PC-9 (cell line): ENCODE data around the gene TDRD9. TPM values are rescaled to one million over a fixed set of nuclear protein-coding genes. Genes with fewer than 3 reads are reported as not detected.

Experiments used
- BruUV-seq: library from RNA; stranded (reverse); fragments of 400-500 nt; replicated peaks from 2 replicates; lab custom pipeline; 2021; lab: Mats Ljungman, UMichigan
- CTCF ChIA-PET: fragments of 300-600 bp; sonication (Branson Sonifier 250); formaldehyde crosslinking; loops from one replicate; lab custom pipeline; 2022; ENCODE audit warnings: antibody characterized with exemption; lab: Charles Lee
- POLR2A ChIA-PET: fragments of 300-600 bp; sonication (Branson Sonifier 250); formaldehyde crosslinking; loops from one replicate; lab custom pipeline; 2022; ENCODE audit warnings: antibody characterized with exemption; ENCODE audit not compliant: unreplicated experiment; lab: Charles Lee
- DNase-seq, 2 experiments: peaks; one replicate each; pipeline versions ENCODE4 v3.0.0 to v3.0.0-alpha.2; 2015 to 2022; ENCODE audit warnings: mixed read lengths in 1 of 2
- H2AFZ ChIP-seq: fragments of 200-600 bp; sonication (generic); 2 replicates; pipeline ENCODE4 v1.8.1; 2017; ENCODE audit warnings: antibody characterized with exemption
- H3F3A ChIP-seq: fragments of 200-600 bp; sonication (generic); 2 replicates; pipeline ENCODE4 v1.8.1; 2017; ENCODE audit warnings: antibody characterized with exemption, mild to moderate bottlenecking, low read depth; ENCODE audit not compliant: insufficient read depth
- H3K27ac ChIP-seq: fragments of 200-600 bp; sonication (generic); 2 replicates; pipeline ENCODE4 v1.6.1; 2016; ENCODE audit warnings: mixed run types
- H3K27me3 ChIP-seq: fragments of 200-600 bp; sonication (generic); 2 replicates; pipeline ENCODE4 v1.6.1; 2016; ENCODE audit warnings: low read depth, mixed run types; ENCODE audit not compliant: insufficient read depth
- H3K36me3 ChIP-seq: fragments of 200-600 bp; sonication (generic); 2 replicates; pipeline ENCODE4 v1.6.1; 2016; ENCODE audit warnings: low read depth, mixed run types
- H3K4me1 ChIP-seq: fragments of 200-600 bp; sonication (generic); replicated peaks from 2 replicates; pipeline ENCODE4 v1.6.1; 2016; ENCODE audit warnings: mixed run types; ENCODE audit not compliant: insufficient read depth
- H3K4me2 ChIP-seq: fragments of 200-600 bp; sonication (generic); 2 replicates; pipeline ENCODE4 v1.6.1; 2017; ENCODE audit warnings: mixed run types
- H3K4me3 ChIP-seq: fragments of 200-600 bp; sonication (generic); 2 replicates; pipeline ENCODE4 v1.6.1; 2016; ENCODE audit warnings: mixed run types
- H3K79me2 ChIP-seq: fragments of 200-600 bp; sonication (generic); 2 replicates; pipeline ENCODE4 v1.6.1; 2017; ENCODE audit warnings: low read depth, mixed run types
- H3K9me2 ChIP-seq: fragments of 200-600 bp; sonication (generic); 2 replicates; pipeline ENCODE4 v1.8.1; 2017; ENCODE audit warnings: mild to moderate bottlenecking; ENCODE audit not compliant: insufficient read depth
- H3K9me3 ChIP-seq: fragments of 200-600 bp; sonication (generic); 2 replicates; pipeline ENCODE4 v1.8.1; 2016; ENCODE audit warnings: low read depth; ENCODE audit not compliant: insufficient read depth
- H4K20me1 ChIP-seq: fragments of 200-600 bp; sonication (generic); 2 replicates; pipeline ENCODE4 v1.8.1; 2017; ENCODE audit not compliant: insufficient read depth
- CTCF ChIP-seq: fragments of 200-600 bp; sonication (generic); conservative IDR thresholded peaks from 2 replicates; pipeline ENCODE4 v1.6.1; 2017; ENCODE audit warnings: mixed run types, antibody characterized with exemption, mild to moderate bottlenecking, moderate library complexity
- EZH2 ChIP-seq: fragments of 200-600 bp; sonication (generic); IDR thresholded peaks from 2 replicates; pipeline ENCODE4 v1.8.0; 2017; ENCODE audit warnings: antibody characterized with exemption, low read depth
- intact Hi-C: fragments of 100-400 bp; cut with micrococcal nuclease; formaldehyde crosslinking; loops from one replicate; pipeline ENCODE4 v1.10.0; 2022; ENCODE audit not compliant: unreplicated experiment
- total RNA-seq: library from RNA; stranded (reverse); gene quantifications from 2 replicates; pipeline ENCODE4 v1.2.3, GENCODE V29; 2021

TDRD9 gene
- total RNA-seq, 1 experiment from 2014 or later, result 0.15 TPM

- no peak overlapping the region for H2AFZ ChIP-seq
- no peak overlapping the region for H3K27ac ChIP-seq
- TF ChIP-seq CTCF (no peak), EZH2 (no peak)
- H3F3A ChIP-seq, result no peaks in the 10 kb centered on the region
- H4K20me1 ChIP-seq, result no peaks in the 10 kb centered on the region
- CTCF ChIA-PET, result no interaction called here
- peaks cover 44% of the 10 kb centered on the region for H3K27me3 ChIP-seq
- POLR2A ChIA-PET, result no interaction called here
- H3K36me3 ChIP-seq, result no peaks in the 10 kb centered on the region
- H3K4me1 ChIP-seq, result no peaks in the 10 kb centered on the region
- H3K4me2 ChIP-seq, result no peak overlapping the region
- BruUV-seq, result no TSS peak
- intact Hi-C loops, result no loop called here
- H3K4me3 ChIP-seq, result no peak overlapping the region
- H3K9me2 ChIP-seq, result no peaks in the 10 kb centered on the region
- DNase-seq, result no peak
- no peaks in the 10 kb centered on the region for H3K79me2 ChIP-seq
- H3K9me3 ChIP-seq, result no peaks in the 10 kb centered on the region
Observed at GRCh38 chr14:104062281-104062680, 134.0 kb downstream of the TDRD9 start.

GRCh38 chr14:104064003-104064402 is 135.7 kb downstream of the TDRD9 start:
- ChIA-PET POLR2A (no interaction called here), CTCF (no interaction called here)
- Histone ChIP-seq H3K36me3 (no peaks in the 10 kb centered on the region), H3F3A (no peaks in the 10 kb centered on the region), H3K4me2 (no peak overlapping the region), H3K4me3 (no peak overlapping the region), H3K27ac (no peak overlapping the region), H4K20me1 (no peaks in the 10 kb centered on the region), H3K79me2 (no peaks in the 10 kb centered on the region), H3K9me3 (no peaks in the 10 kb centered on the region), H3K4me1 (no peaks in the 10 kb centered on the region), H3K27me3 (peaks cover 51% of the 10 kb centered on the region), H2AFZ (no peak overlapping the region), H3K9me2 (no peaks in the 10 kb centered on the region)
- TF ChIP-seq CTCF, result no peak
- no peak for TF ChIP-seq EZH2
- intact Hi-C loops, result no loop called here
- BruUV-seq, result no TSS peak
- no peak for DNase-seq

GRCh38 chr14:104066279-104066678 is 138.0 kb downstream of the TDRD9 start:
- Histone ChIP-seq H3K4me3 (no peak overlapping the region), H3K79me2 (no peaks in the 10 kb centered on the region), H2AFZ (no peak overlapping the region), H3K4me1 (no peaks in the 10 kb centered on the region), H3K9me2 (no peaks in the 10 kb centered on the region), H3K27ac (no peak overlapping the region), H3K27me3 (peaks cover 63% of the 10 kb centered on the region), H3F3A (no peaks in the 10 kb centered on the region), H3K4me2 (no peak overlapping the region), H3K36me3 (no peaks in the 10 kb centered on the region), H3K9me3 (no peaks in the 10 kb centered on the region), H4K20me1 (no peaks in the 10 kb centered on the region)
- TF ChIP-seq CTCF, result no peak
- no peak for TF ChIP-seq EZH2
- CTCF ChIA-PET, result no interaction called here
- BruUV-seq, result no TSS peak
- intact Hi-C loops, result no loop called here
- POLR2A ChIA-PET, result no interaction called here
- DNase-seq, result no peak
